ENCODE data around the gene ADPRHL1. TPM values are rescaled to one million over a fixed set of nuclear protein-coding genes. Genes with fewer than 3 reads are reported as not detected.

The ADPRHL1 gene
- total RNA-seq, 1 donor from 2014 or later, result 0.62 TPM

- H3K4me1 Mint-ChIP-seq (ENCODE audit: low read depth), result no peaks in the 10 kb centered on the region
- no peaks in the 10 kb centered on the region for H3K36me3 Mint-ChIP-seq (ENCODE audit: low read depth)
- intact Hi-C loops (cut with micrococcal nuclease), result no loop called here
- H3K9me3 Mint-ChIP-seq, result no peaks in the 10 kb centered on the region
- no peaks in the 10 kb centered on the region for H3K27me3 Mint-ChIP-seq (ENCODE audit: insufficient read depth)
- no peak overlapping the region for H3K27ac Mint-ChIP-seq
- H3K4me3 Mint-ChIP-seq, result no peak overlapping the region
- no peak for DNase-seq (ENCODE audit: low spot score)
These were observed 33.1 kb downstream of the ADPRHL1 start for GRCh38 chr13:113420232-113420631.

GRCh38 chr13:113419531-113420193 lies 33.6 kb downstream of the ADPRHL1 start:
- Mint-ChIP-seq H3K36me3 (ENCODE audit: low read depth) (no peaks in the 10 kb centered on the region), H3K27me3 (ENCODE audit: insufficient read depth) (no peaks in the 10 kb centered on the region), H3K27ac (no peak overlapping the region), H3K9me3 (no peaks in the 10 kb centered on the region), H3K4me3 (no peak overlapping the region), H3K4me1 (ENCODE audit: low read depth) (no peaks in the 10 kb centered on the region)
- intact Hi-C loops (cut with micrococcal nuclease), result no loop called here
- DNase-seq (ENCODE audit: low spot score), result no peak

- Mint-ChIP-seq H3K27ac (no peak overlapping the region), H3K4me1 (ENCODE audit: low read depth) (no peaks in the 10 kb centered on the region), H3K9me3 (no peaks in the 10 kb centered on the region), H3K27me3 (ENCODE audit: insufficient read depth) (no peaks in the 10 kb centered on the region), H3K36me3 (ENCODE audit: low read depth) (no peaks in the 10 kb centered on the region), H3K4me3 (no peak overlapping the region)
- no peak for DNase-seq (ENCODE audit: low spot score)
- intact Hi-C loops (cut with micrococcal nuclease), result no loop called here
These were observed 34.6 kb downstream of the ADPRHL1 start for GRCh38 chr13:113418722-113419049.

- H3K27me3 Mint-ChIP-seq (ENCODE audit: insufficient read depth), result no peaks in the 10 kb centered on the region
- DNase-seq (ENCODE audit: low spot score), result no peak
- no peaks in the 10 kb centered on the region for H3K9me3 Mint-ChIP-seq
- H3K4me1 Mint-ChIP-seq (ENCODE audit: low read depth), result no peaks in the 10 kb centered on the region
- no peaks in the 10 kb centered on the region for H3K36me3 Mint-ChIP-seq (ENCODE audit: low read depth)
- no peak overlapping the region for H3K27ac Mint-ChIP-seq
- H3K4me3 Mint-ChIP-seq, result no peak overlapping the region
- intact Hi-C loops (cut with micrococcal nuclease), result no loop called here
These were observed 35.2 kb downstream of the ADPRHL1 start for GRCh38 chr13:113417836-113418721.

- H3K36me3 Mint-ChIP-seq (ENCODE audit: low read depth), result no peaks in the 10 kb centered on the region
- DNase-seq (ENCODE audit: low spot score), result no peak
- intact Hi-C loops (cut with micrococcal nuclease), result no loop called here
- H3K27ac Mint-ChIP-seq, result no peak overlapping the region
- H3K9me3 Mint-ChIP-seq, result no peaks in the 10 kb centered on the region
- H3K4me3 Mint-ChIP-seq, result no peak overlapping the region
- H3K4me1 Mint-ChIP-seq (ENCODE audit: low read depth), result no peaks in the 10 kb centered on the region
- H3K27me3 Mint-ChIP-seq (ENCODE audit: insufficient read depth), result no peaks in the 10 kb centered on the region
These were observed 36.1 kb downstream of the ADPRHL1 start for GRCh38 chr13:113417008-113417751.

- no peaks in the 10 kb centered on the region for H3K27me3 Mint-ChIP-seq (ENCODE audit: insufficient read depth)
- H3K27ac Mint-ChIP-seq, result no peak overlapping the region
- H3K4me1 Mint-ChIP-seq (ENCODE audit: low read depth), result no peaks in the 10 kb centered on the region
- H3K36me3 Mint-ChIP-seq (ENCODE audit: low read depth), result no peaks in the 10 kb centered on the region
- H3K9me3 Mint-ChIP-seq, result no peaks in the 10 kb centered on the region
- DNase-seq (ENCODE audit: low spot score), result no peak
- intact Hi-C loops (cut with micrococcal nuclease), result no loop called here
- H3K4me3 Mint-ChIP-seq, result no peak overlapping the region
These were observed 37.5 kb downstream of the ADPRHL1 start for GRCh38 chr13:113415825-113416224.

- H3K4me1 Mint-ChIP-seq (ENCODE audit: low read depth), result no peaks in the 10 kb centered on the region
- no peak overlapping the region for H3K27ac Mint-ChIP-seq
- DNase-seq (ENCODE audit: low spot score), result no peak
- no peaks in the 10 kb centered on the region for H3K36me3 Mint-ChIP-seq (ENCODE audit: low read depth)
- H3K9me3 Mint-ChIP-seq, result no peaks in the 10 kb centered on the region
- no peak overlapping the region for H3K4me3 Mint-ChIP-seq
- H3K27me3 Mint-ChIP-seq (ENCODE audit: insufficient read depth), result no peaks in the 10 kb centered on the region
- intact Hi-C loops (cut with micrococcal nuclease), result no loop called here
These were observed 38.3 kb downstream of the ADPRHL1 start for GRCh38 chr13:113415032-113415431.

GRCh38 chr13:113414335-113414734 lies 39.0 kb downstream of the ADPRHL1 start:
- Mint-ChIP-seq H3K4me1 (ENCODE audit: low read depth) (no peaks in the 10 kb centered on the region), H3K36me3 (ENCODE audit: low read depth) (no peaks in the 10 kb centered on the region), H3K4me3 (no peak overlapping the region), H3K27me3 (ENCODE audit: insufficient read depth) (no peaks in the 10 kb centered on the region), H3K9me3 (no peaks in the 10 kb centered on the region), H3K27ac (no peak overlapping the region)
- intact Hi-C loops (cut with micrococcal nuclease), result no loop called here
- no peak for DNase-seq (ENCODE audit: low spot score)

- no peaks in the 10 kb centered on the region for H3K9me3 Mint-ChIP-seq
- no peak overlapping the region for H3K4me3 Mint-ChIP-seq
- no peak for DNase-seq (ENCODE audit: low spot score)
- H3K4me1 Mint-ChIP-seq (ENCODE audit: low read depth), result no peaks in the 10 kb centered on the region
- no peak overlapping the region for H3K27ac Mint-ChIP-seq
- no peaks in the 10 kb centered on the region for H3K36me3 Mint-ChIP-seq (ENCODE audit: low read depth)
- no peaks in the 10 kb centered on the region for H3K27me3 Mint-ChIP-seq (ENCODE audit: insufficient read depth)
- intact Hi-C loops (cut with micrococcal nuclease), result no loop called here
These were observed 39.4 kb downstream of the ADPRHL1 start for GRCh38 chr13:113413898-113414282.

- Mint-ChIP-seq H3K9me3 (no peaks in the 10 kb centered on the region), H3K27me3 (ENCODE audit: insufficient read depth) (no peaks in the 10 kb centered on the region), H3K36me3 (ENCODE audit: low read depth) (no peaks in the 10 kb centered on the region), H3K27ac (no peak overlapping the region), H3K4me3 (no peak overlapping the region), H3K4me1 (ENCODE audit: low read depth) (no peaks in the 10 kb centered on the region)
- no peak for DNase-seq (ENCODE audit: low spot score)
- intact Hi-C loops (cut with micrococcal nuclease), result no loop called here
These were observed 40.0 kb downstream of the ADPRHL1 start for GRCh38 chr13:113413178-113413897.

- DNase-seq (ENCODE audit: low spot score), result no peak
- Mint-ChIP-seq H3K4me1 (ENCODE audit: low read depth) (no peaks in the 10 kb centered on the region), H3K4me3 (no peak overlapping the region), H3K36me3 (ENCODE audit: low read depth) (no peaks in the 10 kb centered on the region), H3K27me3 (ENCODE audit: insufficient read depth) (no peaks in the 10 kb centered on the region), H3K9me3 (no peaks in the 10 kb centered on the region), H3K27ac (no peak overlapping the region)
- intact Hi-C loops (cut with micrococcal nuclease), result no loop called here
These were observed 40.8 kb downstream of the ADPRHL1 start for GRCh38 chr13:113412440-113412839.

GRCh38 chr13:113411216-113412023 lies 41.9 kb downstream of the ADPRHL1 start:
- Mint-ChIP-seq H3K27me3 (ENCODE audit: insufficient read depth) (no peaks in the 10 kb centered on the region), H3K4me1 (ENCODE audit: low read depth) (no peaks in the 10 kb centered on the region), H3K36me3 (ENCODE audit: low read depth) (no peaks in the 10 kb centered on the region), H3K27ac (no peak overlapping the region), H3K9me3 (no peaks in the 10 kb centered on the region), H3K4me3 (no peak overlapping the region)
- no peak for DNase-seq (ENCODE audit: low spot score)
- intact Hi-C loops (cut with micrococcal nuclease), result no loop called here

All from activated T-helper 1 cell treated with anti-CD3 and anti-CD28 coated beads, Interleukin-12 subunit alpha, Interleukin-12 subunit beta, Interleukin-2, Interleukin-4 antibody, amounts not matched to agents 30 ng/mL and 10 ng/mL and 1 ng/mL, durations not matched to agents 14 hours and 24 hours and 36 hours (primary cell).